Uterus (tissue), 2 donors: ENCODE results near the gene USP43.

Experiments
- POLR2A ChIP-seq, 2 donors: fragments of 450-650 bp; IDR thresholded peaks; one replicate each; pipeline ENCODE4 v1.6.1; 2016; ENCODE audit warnings: antibody characterized with exemption in 2 of 2, mild to moderate bottlenecking in 1 of 2, moderate library complexity in 1 of 2
- TF ChIP-seq, protein P1 (sequence below), 4 experiments: fragments of 200-600 bp in 2 of 4; fragments of 450-650 bp in 2 of 4; sonication (generic) in 2 of 4; IDR thresholded peaks; one replicate each; pipeline ENCODE4 v1.5.1; 2016 to 2019; ENCODE audit warnings: antibody characterized with exemption in 4 of 4, mild to moderate bottlenecking in 2 of 4, moderate library complexity in 1 of 4

DNA sequence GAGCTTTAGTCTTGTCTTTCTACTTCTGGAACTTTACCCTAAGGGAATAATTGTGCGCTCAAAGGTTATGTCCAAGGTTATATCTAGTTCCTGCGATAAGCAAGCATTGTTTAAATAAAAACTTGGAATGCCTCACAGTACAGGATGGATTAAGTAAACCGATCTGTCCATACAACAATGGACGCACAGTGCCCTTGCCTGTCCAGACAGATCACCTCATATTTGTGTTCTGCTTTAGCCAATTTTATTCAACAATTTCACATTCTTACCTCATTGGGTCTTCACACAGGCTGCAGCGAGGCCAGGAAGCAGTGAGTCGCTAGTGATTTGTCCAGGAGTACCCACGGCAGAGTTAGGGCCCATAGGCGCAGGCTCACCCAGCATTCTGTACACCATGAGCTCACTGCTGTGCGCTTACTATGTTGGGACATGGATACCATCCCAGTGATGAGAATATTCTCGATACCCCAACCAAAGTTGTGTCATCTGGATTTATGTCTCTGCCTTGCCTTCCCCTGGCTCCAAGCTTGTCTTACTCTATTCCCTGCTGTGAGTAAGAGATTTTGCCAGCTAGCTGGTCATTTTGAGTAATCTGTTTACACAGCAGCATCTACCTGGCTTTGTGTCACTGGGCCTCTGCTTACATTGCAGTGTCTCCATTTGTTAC is 39.8 kb downstream of the USP43 start:
- TF ChIP-seq, protein P1, sequence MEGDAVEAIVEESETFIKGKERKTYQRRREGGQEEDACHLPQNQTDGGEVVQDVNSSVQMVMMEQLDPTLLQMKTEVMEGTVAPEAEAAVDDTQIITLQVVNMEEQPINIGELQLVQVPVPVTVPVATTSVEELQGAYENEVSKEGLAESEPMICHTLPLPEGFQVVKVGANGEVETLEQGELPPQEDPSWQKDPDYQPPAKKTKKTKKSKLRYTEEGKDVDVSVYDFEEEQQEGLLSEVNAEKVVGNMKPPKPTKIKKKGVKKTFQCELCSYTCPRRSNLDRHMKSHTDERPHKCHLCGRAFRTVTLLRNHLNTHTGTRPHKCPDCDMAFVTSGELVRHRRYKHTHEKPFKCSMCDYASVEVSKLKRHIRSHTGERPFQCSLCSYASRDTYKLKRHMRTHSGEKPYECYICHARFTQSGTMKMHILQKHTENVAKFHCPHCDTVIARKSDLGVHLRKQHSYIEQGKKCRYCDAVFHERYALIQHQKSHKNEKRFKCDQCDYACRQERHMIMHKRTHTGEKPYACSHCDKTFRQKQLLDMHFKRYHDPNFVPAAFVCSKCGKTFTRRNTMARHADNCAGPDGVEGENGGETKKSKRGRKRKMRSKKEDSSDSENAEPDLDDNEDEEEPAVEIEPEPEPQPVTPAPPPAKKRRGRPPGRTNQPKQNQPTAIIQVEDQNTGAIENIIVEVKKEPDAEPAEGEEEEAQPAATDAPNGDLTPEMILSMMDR (IDR thresholded peaks at IDR 0.05), result no peak
- no peak for TF ChIP-seq POLR2A (IDR thresholded peaks at IDR 0.05)
